HFFc6 (cell line): Measurements from ENCODE around the gene WARS2. TPM values are rescaled to one million over a fixed set of nuclear protein-coding genes. Genes with fewer than 3 reads are reported as not detected.

ENCODE experiments used
- DNase-seq: peaks from one replicate; pipeline ENCODE4 v3.0.0-alpha.2; 2018
- H3K27ac Mint-ChIP-seq: 2 replicates; pipeline ENCODE4 v1.8.0; 2020; ENCODE audit warnings: mild to moderate bottlenecking, mixed read lengths
- H3K27me3 Mint-ChIP-seq: 2 replicates; pipeline ENCODE4 v1.8.0; 2021; ENCODE audit warnings: mild to moderate bottlenecking, moderate library complexity, mixed read lengths; ENCODE audit not compliant: insufficient read depth
- H3K36me3 Mint-ChIP-seq: 2 replicates; pipeline ENCODE4 v1.8.0; 2021; ENCODE audit warnings: low read depth, mixed read lengths
- H3K4me1 Mint-ChIP-seq: 2 replicates; pipeline ENCODE4 v1.8.0; 2020; ENCODE audit warnings: low read depth, mixed read lengths
- H3K4me3 Mint-ChIP-seq: 2 replicates; pipeline ENCODE4 v1.8.0; 2020; ENCODE audit warnings: mild to moderate bottlenecking, moderate library complexity, mixed read lengths
- H3K9me3 Mint-ChIP-seq: 2 replicates; pipeline ENCODE4 v1.8.0; 2020; ENCODE audit warnings: mild to moderate bottlenecking, mixed read lengths
- total RNA-seq, 6 experiments: library from RNA; stranded (reverse); fragmentation: NEBNext Ultra II Directional; extraction: Animal tissue kit (Norgen Biotek cat#: 25700); gene quantifications; 2 replicates in 1 of 6; 3 replicates in 5 of 6; pipeline ENCODE4 v1.2.3, GENCODE V29; 2021
- TF ChIP-seq, protein P1 (sequence below): fragments of 200-600 bp; sonication (generic); IDR thresholded peaks from 2 replicates; pipeline ENCODE4 v1.5.0; 2021; ENCODE audit warnings: antibody characterized with exemption, mild to moderate bottlenecking

The WARS2 gene
- total RNA-seq, 6 experiments from 2014 or later = 10.5 to 14.8 (median 12.9) TPM

DNA sequence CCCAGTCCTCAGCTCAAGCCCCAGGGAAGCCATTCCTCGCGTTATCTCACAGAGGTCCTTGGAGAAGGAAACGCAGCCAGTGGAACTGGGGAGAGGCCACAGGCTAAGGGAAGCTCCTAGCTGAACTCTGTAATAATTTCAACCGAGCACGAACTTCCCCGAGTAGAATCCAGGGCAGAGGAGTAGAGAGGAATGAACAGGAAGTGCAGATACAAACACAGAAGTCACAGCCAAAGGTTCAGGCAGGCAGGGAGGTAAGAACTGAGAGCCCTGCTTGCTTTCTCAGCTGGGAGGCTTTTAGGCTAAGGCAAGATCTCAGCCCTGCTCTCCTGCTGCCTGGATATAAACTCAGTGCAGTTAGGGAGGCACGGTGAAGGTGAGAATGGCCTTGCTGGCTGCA is 23.7 kb downstream of the WARS2 start:
- TF ChIP-seq, protein P1, sequence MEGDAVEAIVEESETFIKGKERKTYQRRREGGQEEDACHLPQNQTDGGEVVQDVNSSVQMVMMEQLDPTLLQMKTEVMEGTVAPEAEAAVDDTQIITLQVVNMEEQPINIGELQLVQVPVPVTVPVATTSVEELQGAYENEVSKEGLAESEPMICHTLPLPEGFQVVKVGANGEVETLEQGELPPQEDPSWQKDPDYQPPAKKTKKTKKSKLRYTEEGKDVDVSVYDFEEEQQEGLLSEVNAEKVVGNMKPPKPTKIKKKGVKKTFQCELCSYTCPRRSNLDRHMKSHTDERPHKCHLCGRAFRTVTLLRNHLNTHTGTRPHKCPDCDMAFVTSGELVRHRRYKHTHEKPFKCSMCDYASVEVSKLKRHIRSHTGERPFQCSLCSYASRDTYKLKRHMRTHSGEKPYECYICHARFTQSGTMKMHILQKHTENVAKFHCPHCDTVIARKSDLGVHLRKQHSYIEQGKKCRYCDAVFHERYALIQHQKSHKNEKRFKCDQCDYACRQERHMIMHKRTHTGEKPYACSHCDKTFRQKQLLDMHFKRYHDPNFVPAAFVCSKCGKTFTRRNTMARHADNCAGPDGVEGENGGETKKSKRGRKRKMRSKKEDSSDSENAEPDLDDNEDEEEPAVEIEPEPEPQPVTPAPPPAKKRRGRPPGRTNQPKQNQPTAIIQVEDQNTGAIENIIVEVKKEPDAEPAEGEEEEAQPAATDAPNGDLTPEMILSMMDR = no peak
- Mint-ChIP-seq H3K4me1 (peaks cover 25% of the 10 kb centered on the region), H3K27ac (no peak overlapping the region; the same call in 1 of the 2 replicates), H3K27me3 (peaks cover 2% of the 10 kb centered on the region; the same call in 1 of the 2 replicates), H3K9me3 (no peaks in the 10 kb centered on the region), H3K4me3 (no peak overlapping the region), H3K36me3 (no peaks in the 10 kb centered on the region)
- DNase-seq = no peak

DNA sequence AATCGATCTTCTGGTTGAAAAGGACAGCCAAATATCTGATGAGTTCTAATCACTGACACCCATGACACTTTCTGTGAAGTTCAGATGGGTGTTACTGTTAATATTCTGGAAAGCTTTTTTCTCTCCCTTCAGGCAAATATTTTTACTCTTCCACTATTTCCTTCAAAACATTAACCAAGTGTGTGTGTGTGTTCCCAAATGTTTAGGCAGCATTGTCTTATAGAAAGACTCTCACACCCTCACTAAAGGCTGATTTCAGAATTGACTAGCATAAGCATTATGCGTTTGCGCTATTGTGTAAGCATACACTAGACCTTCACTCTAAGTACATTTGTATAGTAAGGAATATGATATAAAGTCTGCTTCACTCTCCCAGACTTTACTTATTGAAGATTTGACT is 24.7 kb downstream of the WARS2 start:
- DNase-seq = no peak
- Mint-ChIP-seq H3K27me3 (peaks cover 2% of the 10 kb centered on the region; the same call in 1 of the 2 replicates), H3K9me3 (no peaks in the 10 kb centered on the region), H3K36me3 (no peaks in the 10 kb centered on the region), H3K27ac (no peak overlapping the region), H3K4me3 (no peak overlapping the region), H3K4me1 (peaks cover 25% of the 10 kb centered on the region)
- TF ChIP-seq, protein P1 = no peak

DNA sequence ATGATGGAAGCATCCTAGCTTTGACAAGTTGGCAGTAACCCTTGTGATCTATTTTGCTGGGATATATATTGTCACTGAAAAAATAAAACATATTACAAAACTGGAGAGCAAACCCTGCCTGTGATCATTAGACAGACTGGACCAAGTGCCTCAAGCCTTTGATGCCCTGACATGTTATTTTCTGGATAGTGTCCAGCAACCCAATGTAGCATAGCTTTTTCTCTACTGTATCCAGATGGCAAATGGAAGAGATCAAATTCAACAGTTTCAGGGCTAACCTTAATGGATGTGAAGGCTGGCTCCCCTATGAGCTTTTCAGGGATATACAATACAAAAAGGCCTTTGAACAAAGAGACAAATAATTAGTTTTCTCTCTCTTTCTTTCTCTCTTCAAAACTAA is 25.1 kb downstream of the WARS2 start:
- Mint-ChIP-seq H3K9me3 (no peaks in the 10 kb centered on the region), H3K27ac (no peak overlapping the region), H3K27me3 (peaks cover 2% of the 10 kb centered on the region; the same call in 1 of the 2 replicates), H3K4me1 (peaks cover 25% of the 10 kb centered on the region), H3K36me3 (no peaks in the 10 kb centered on the region), H3K4me3 (no peak overlapping the region)
- TF ChIP-seq, protein P1 = no peak
- no peak for DNase-seq

DNA sequence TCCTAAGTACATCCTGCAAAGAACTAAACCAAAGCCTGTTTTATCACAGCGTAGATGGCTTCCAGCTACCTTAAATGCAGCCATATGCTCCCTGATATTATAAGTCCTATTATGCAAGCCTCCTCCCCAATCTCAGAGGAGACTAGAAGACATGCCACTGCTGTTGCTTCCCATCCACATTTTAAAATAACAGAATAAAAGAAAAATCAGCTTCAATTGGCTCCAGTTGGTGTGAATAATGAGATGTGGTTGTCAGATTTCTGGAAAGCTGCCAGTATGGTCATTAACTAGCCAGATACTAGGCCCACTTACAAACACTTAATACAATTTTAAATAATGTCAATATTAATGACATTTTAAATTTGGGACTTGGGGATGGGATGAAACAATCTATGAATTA is 25.7 kb downstream of the WARS2 start:
- Mint-ChIP-seq H3K27me3 (peaks cover 2% of the 10 kb centered on the region; the same call in 1 of the 2 replicates), H3K36me3 (no peaks in the 10 kb centered on the region), H3K9me3 (no peaks in the 10 kb centered on the region), H3K4me3 (no peak overlapping the region), H3K27ac (no peak overlapping the region), H3K4me1 (peaks cover 25% of the 10 kb centered on the region)
- DNase-seq = no peak
- TF ChIP-seq, protein P1 = no peak

DNA sequence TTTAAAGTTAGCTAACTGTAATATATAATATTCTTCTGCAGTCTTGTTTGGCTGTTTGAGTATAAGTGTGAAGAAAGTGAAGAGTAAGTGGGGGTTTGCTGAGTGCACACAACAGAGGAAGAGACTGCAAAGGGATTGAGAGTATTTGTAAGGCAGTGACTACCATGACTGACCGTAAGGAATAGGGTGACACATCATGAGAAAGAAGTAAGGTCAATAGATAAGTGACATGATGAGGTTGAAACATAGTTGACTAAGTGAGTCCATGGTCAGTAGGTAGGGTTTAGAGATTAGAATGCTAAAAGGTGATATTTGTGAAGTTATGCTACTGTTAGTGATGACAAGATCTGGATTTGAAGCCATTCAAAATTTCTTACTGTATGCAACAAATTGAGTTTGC is 27.7 kb downstream of the WARS2 start:
- DNase-seq = no peak
- no peaks in the 10 kb centered on the region for H3K9me3 Mint-ChIP-seq

More for the DNA sequence above, 27.7 kb downstream of the WARS2 start:
- Mint-ChIP-seq H3K27me3 (peaks cover 2% of the 10 kb centered on the region; the same call in 1 of the 2 replicates), H3K36me3 (0 out of 2 replicates have a peak, but pooled peaks cover 3% of the 10 kb centered on the region), H3K4me3 (no peak overlapping the region), H3K27ac (no peak overlapping the region), H3K4me1 (peaks cover 25% of the 10 kb centered on the region)
- TF ChIP-seq, protein P1 = no peak
